NCI-H1436 (cell line): ENCODE data around the gene TMEM44.
A peak's percentile ranks its signal among the peaks of the same experiment; 100 is the strongest.

ENCODE experiments used
- DNase-seq: peaks from one replicate; lab custom pipeline; 2025; lab: John Stamatoyannopoulos, UW

The TMEM44 gene, protein sequence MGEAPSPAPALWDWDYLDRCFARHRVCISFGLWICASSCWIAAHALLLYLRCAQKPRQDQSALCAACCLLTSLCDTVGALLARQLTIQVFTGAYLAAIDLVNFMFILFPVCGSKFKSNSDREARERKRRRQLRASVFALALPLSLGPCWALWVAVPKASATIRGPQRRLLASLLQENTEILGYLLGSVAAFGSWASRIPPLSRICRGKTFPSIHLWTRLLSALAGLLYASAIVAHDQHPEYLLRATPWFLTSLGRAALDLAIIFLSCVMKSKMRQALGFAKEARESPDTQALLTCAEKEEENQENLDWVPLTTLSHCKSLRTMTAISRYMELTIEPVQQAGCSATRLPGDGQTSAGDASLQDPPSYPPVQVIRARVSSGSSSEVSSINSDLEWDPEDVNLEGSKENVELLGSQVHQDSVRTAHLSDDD

DNA sequence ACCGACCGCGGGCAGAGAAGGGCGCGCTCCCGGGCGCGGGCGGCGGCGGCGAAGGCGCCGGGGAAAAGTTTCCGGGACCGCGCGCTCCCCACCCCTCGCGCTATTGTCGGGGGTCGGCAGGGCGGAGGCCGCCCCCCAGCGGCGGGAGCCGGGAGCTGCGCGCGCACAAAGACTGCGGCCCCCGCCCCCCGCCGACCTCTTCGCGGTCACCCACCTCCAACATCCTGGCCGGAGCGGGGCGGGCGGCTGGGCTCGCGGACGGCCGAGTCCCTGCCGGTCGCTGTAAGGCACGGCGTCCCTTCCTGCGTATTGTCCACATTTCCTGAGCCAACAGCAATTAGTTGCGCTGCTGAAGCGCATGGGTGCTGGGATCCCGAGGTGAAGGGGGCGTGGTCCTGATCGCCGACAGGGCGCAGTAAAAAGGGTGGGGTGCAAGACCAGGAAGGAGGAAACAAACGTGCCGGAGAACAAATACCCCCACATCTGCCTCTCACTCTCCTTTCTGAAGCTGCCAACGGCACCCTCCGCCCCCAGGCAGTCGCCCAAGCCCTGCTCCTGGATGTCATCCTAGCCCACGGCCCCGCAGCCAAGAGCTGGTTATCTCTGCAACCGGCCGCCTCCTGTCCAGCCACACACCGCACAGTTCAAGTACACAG lies at the start of gene TMEM44:
TMEM44 (minus strand) TSS at position 71 of the 656 bp plus-strand sequence. CDS start 204 bp downstream, outside the sequence.
- DNase-seq: peak; percentile 82

DNA sequence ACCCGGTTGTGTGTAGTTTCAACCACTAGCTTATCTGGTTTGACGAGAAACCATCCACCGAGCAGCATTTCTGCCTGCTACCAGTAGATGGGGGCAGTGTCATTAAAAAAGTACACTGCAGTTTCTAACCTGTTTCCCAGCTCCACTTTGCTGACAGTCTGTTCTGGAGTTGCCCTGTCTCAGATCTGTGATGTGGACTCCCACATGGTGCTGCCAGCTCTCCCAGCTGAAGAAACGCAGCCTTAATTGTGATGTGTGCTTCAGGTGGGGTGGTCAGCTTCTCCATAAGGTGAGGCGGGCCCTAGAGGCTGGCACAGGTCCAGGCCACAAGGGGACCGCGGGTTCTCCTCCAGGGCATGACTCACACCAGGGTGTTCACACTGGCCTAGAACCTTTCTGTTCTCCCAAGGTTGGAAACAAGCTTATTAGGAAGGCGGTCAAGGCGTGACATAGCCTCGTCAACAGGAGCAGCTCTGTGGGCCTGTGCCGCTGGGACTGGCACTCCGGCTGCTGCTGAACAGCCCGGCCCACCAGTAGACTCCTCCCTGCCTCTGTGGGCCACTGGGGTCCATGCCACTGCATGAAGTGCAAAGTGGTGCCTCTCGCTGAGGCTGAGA lies 49.6 kb upstream of the TMEM44 start:
- peak; percentile 89 for DNase-seq

- DNase-seq: no peak
Observed at GRCh38 chr3:194682189-194682693, 49.0 kb upstream of the TMEM44 start.

GRCh38 chr3:194680888-194681615 lies 47.8 kb upstream of the TMEM44 start:
- DNase-seq: no peak

DNA sequence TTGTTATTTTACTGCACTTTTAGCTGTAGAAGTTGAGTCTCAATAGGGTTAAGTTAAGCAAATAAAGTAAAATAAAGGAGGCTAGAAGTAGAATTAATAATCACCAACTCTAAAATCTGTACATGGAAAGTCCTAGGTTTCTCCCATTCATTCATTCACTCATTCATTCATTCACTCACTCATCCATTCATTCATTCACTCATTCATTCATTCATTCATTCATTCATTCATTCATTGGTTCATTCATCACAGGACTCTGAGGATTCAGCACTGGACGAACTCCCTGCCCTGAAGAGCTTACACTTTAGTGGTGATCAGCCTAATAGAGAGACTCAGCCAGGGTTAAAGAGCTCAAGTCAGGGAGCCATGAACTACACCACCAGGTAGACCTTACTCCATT lies 43.3 kb upstream of the TMEM44 start:
- no peak for DNase-seq

DNA sequence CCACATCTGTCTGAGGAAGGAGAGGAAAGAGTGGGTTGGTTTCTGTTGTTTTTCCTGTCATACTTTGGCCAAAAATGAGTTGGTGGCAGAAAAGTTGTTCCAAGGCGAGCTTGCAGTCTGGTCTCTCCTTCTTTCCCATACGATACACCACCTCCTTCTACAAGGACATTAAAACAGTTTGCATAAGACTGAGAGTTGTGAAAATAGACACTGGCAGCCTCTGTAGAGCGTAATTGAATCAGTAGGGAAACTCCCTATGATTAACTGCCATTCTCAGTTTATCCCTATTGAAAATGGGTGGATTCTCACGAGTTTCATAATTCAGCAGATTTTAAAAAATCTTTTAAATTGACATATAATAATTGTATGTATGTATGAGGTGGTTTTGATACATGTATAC lies 42.5 kb upstream of the TMEM44 start:
- DNase-seq: no peak

GRCh38 chr3:194675081-194675640 lies 41.9 kb upstream of the TMEM44 start:
- no peak for DNase-seq

DNA sequence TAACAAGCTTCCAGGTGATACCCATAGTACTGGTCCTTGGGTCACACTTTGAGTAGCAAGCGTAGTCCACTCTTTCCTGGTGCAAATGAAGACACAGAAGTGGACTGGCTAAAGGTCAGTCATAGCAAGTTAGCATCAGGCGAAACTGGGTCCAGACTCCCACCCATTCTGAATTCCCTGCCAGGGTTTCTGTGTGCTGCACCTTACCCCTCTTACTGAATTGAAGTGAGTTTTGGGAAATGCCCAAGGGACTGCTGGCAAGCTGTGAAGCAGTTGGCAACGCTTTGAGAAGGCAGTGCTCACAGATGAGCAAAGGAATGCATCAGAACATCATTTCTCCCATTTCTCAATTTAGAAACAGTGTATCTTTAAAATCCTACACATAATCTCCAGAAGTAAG lies 40.5 kb upstream of the TMEM44 start:
- no peak for DNase-seq

GRCh38 chr3:194672876-194673275 lies 39.7 kb upstream of the TMEM44 start:
- DNase-seq: no peak

DNA sequence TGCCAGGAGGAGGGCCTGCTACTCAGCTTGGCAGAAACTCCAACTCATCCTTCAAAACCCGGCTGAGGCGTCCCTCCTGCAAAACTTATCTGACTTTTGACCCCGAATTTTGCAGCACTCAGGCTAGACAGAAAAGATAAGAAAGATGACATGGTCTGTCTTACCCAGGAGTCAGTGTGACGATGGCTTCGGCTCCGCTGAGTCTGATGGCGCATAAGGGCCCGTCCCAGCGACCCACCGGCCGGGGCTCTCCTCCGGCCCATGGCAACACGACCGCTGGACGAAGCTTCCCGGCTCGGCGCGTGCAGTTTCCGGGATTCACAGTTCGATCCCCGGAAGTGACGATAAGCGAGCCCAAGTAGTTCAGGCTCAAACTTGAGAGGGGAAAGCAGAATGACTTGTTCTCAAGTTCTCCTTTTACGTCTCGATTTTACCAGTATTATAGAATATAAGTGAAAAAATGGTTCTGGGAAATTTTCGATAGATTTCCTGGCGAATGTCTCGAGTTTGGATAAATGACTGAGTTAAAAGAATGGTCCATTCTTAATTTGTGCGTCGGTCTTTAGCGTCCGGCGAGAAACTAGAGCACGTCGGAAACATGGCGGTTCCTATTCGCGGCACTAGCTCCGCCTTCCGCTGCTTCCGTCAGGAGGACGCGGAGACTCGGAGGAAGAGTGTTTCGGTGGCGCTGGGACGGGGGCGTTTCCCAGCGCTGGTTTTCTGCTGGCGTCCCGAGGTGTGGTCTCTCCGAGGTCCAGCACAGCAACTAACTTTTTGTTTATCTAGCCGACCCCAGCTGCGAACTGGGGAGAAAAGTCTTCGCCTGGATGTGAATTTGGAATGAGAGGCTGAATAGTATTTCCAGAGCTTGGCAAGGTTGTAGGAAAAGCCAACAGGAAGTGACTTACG lies 38.9 kb upstream of the TMEM44 start, which contains the start of gene LSG1:
LSG1 (minus strand) TSS at position 292 of the 909 bp plus-strand sequence; CDS start at position 263, 29 bp downstream.
- DNase-seq: peak; percentile 98

- DNase-seq: peak; percentile 48
Observed at GRCh38 chr3:194671511-194671899, 38.3 kb upstream of the TMEM44 start.

DNA sequence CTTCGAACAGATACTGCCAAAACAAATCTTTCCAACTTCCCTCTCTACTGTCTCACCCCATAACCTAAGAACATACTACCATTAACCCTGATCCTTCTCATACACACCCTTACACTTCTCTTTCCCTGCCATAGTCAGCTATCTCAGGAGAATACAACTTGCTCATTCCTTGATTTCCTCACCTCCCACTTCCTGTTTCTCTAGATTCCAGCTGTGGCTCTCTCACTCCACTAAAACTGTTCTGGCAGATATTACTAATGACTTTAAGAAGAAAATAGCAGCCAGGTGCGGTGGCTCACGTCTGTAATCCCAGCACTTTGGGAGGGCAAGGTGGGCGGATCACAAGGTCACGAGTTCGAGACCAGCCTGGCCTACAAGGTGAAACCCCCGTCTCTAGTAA lies 34.1 kb upstream of the TMEM44 start:
- no peak for DNase-seq

- DNase-seq: no peak
Observed at GRCh38 chr3:194664857-194665256, 31.6 kb upstream of the TMEM44 start.

GRCh38 chr3:194661946-194662345 lies 28.7 kb upstream of the TMEM44 start:
- no peak for DNase-seq

DNA sequence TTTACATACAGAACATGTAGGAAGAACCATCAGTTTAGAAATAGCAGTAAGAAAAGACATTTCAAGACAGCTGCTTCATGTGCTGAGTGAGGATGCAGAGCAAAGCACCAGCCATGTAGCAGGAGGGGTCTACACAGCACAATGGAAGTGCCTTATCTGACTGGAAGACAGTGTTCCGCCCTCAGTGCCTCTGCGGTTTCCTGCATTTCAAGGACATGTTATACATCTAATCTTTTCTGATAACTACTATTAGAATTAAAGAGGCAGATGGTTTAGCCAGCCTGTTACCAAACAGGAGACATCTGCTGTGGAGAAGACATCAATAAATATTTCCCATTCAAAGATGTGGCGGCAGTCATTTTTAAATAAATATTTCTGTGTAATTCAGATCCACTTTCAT lies 28.2 kb upstream of the TMEM44 start:
- DNase-seq: no peak

GRCh38 chr3:194659778-194660177 lies 26.6 kb upstream of the TMEM44 start:
- no peak for DNase-seq

DNA sequence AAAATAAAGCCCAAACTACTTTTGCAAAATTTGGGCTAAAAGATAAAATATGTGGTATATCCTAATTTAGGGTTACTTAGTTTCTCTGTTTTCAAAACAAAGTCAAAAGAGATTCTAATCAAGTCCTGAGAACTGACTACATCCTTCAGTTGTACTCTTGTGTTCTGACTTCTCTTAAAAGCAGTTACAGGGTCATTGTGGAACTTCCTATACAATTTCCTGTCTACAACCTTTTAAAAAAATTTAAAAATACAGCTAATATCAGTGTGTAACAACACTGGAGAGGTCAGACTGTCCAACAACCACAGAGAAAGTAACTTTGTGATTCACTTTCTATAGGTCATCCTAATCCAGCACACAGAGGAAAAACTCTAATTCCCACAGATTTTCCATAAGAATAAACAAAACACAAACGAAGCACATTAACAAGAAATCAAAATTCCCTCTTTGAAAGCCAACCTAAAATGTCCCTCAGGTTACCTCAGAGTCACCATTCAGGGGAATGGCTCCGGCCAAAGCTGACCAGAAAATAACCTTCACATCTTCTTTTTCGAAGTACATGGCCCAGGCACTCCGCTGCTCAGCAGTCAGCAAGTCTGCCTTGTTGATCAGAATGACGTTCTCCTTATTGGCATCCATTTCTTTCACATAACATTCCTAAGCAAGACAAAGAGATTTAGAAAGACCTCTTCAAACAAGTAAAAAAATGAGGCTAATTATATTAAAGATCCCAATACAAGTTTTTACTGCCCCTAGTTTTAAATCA lies 25.4 kb upstream of the TMEM44 start:
- no peak for DNase-seq

DNA sequence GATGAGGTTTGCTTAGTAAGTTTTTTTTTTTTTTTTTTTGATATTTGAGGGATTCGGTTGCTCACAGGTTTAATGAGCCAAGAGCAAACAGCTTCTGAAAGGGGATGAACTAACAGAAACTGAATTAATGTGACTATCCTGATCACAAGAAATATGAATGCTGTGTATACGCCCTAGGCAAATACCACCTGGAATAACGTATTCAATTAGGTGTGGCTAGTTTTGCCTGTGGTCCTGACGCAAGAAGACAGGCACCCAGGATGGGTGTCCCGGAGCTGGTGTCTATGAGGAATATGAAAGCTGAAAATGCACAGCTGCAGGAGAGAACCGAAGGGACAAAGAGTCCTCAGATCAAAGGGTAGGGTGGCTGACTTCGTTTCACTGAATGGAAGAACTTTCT lies 24.2 kb upstream of the TMEM44 start:
- DNase-seq: no peak

DNA sequence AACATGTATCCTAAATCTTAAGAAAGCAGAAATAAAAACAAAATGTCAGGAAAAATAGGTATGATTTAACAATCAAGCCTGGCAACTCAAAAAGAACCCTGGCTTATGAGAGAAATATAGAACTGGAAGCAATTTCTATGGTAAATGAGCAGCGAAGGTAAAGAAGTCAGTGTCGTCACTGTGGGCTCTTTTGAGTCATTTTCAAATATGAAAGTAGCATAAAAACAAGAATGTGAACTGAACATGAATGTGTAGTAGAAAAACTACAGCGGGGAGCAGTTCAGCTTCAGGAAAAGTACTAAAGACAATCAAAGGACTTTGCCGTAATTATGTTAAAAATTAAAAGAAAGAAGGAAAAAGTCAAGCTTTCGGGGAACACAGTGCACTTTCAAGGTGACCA lies 21.2 kb upstream of the TMEM44 start:
- DNase-seq: no peak

GRCh38 chr3:194647747-194648146 lies 14.5 kb upstream of the TMEM44 start:
- DNase-seq: no peak
